Measurements from ENCODE around the gene GTPBP4.
"Not testable (repeated sequence)": the region's sequence is repeated elsewhere in the genome, so short reads cannot be mapped to it uniquely, and the experiment has no call there.

GTPBP4 gene

DNA sequence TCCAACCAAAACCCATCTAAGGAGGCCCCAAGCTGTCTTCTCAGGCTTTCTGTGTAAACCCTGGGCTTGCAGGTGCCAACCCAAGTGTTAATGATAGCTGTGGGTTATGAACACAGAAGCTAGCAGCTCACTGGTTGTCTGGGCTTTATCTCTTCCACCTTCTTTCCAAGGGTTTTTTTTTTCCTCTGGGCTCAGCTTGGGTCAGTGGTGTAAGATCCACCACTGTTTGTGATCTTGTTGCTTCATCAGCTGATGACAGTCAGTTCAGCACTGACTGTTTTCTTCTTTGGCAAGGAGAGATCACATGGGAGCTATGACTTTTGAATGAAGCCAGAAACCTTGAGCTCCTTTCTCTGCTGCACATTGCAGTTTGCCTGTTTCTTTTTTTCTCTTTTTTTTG is 4.6 kb downstream of the GTPBP4 start:
- DNase-seq: no peak

DNA sequence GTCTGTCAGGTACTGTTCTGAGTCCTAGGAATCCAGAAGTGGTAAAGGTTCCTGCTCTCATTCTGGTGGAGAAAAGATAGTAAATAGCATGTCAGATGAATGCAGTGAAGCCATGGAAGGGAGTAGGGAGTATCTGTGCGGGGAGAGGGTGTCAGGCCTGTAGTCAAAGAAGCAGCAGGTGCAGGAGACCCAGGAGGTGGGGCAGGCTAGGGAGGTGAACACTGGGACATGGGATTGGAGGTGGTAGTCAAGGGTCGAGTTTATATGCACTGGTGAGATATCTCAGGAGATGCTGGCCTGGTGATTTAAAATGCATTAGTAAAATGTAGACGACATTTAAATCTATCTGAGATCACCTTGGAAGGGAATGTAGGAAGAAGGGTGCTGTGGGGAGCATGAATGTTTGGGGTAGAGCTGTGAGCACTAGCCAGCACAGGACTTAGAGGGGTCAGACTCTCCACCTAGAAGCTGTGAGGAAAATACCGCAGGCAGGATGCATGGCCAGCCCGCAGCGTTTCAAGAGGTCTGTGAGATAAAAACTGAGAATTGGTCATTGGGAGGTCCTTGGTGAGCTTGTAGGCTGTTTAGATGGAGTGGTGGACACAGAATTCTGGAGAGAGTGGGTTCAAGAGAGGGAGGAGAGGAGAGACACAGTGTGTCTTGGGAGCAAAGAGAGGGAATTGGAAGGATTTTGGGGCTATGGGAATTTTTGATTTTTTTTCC is 6.8 kb downstream of the GTPBP4 start:
- DNase-seq: no peak

DNA sequence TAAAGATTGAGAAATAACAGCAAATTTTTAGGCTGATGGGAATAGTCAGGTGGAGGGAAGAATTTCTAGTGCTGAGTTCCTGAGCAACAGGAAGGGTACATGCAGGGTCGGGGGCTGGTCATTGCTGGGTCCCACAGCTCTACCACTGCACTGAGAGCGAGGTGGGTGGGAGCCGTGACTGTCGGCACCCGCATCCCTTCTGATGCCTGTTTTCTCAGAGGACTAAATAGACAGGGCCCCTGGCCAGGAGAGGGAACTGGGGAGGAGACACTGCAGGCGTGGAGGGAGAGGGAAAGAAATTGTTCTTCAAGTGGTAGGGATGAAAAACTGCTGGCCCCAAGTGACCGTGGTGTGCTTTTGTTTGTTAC is 7.3 kb downstream of the GTPBP4 start:
- no peak for DNase-seq

DNA sequence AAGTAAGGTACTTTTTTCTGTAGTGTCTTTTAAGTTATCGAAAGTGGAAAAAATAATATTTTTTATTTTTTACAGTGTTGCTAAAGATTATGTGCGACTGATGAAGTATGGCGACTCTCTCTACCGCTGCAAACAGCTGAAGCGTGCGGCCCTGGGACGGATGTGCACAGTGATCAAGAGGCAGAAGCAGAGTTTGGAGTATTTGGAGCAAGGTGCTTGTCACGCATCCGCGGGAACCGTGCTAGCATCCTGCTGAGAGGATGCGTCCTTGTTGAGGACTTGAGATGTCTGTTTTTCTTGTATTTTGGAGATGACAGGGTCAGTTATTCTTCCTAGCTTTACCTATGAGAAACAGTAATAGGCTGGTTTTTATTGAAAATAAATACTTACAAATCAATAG is 7.8 kb downstream of the GTPBP4 start:
- no peak for DNase-seq

DNA sequence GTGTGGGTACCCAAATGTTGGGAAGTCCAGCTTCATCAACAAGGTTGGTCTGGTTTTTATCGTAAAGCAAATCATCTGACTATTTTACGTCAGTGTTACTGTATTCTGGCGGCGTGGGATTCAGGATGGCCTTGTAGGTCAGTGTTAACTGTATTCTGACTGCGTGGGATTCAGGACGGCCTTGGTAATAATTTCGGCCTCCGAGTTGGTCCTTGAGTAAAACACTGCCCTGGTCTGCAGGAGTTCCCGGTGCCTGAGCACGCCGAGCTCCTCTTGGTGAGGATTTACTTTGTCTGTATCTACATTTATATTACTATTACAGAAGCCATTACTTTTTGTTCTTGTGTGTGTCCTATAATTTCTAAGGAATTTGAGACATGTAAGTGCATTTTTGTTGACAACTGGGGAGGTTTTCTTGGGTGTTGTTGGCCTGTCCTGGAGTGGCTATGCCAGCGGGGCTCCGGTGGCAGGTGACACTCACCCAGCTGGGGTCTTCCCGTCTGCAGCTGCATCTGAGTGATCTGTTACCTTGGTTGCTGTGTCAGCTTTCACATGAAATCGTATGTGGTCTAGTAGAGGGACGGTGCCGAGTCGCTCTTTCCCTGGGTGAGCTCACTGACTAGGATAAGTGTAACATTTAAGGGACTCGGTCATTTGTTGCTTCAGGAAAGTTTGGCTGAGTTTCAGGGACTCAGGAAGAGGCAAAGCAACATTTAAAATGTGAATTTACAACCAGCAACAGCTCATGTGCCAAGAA is 9.2 kb downstream of the GTPBP4 start:
- DNase-seq: no peak

DNA sequence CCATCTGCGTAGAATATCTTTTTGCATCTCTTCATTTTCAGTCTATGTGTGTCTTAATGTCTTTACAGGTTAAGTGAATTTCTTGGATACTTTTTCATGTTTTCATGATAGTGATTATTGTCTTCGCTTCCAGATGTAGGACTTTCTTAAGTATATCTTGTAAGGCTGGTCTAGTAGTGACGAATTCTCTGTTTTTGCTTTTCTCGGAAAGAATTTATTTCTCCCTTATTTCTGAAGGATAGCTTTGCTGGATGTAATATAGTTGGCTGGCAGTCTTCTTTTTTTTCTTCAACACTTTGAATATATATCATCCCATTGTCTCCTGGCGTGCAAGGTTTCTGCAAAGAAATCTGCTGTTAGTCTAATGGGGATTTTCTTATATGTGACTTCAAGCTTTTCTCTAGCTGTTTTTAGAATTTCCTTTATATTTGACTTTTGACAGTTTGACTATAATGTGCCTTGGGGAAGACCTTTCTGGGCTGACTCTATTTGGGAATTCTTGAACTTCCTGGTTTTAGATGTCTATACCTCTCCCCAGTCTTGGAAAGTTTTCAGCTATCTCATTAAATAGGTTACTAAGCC is 14.3 kb downstream of the GTPBP4 start:
- no peak for DNase-seq

DNA sequence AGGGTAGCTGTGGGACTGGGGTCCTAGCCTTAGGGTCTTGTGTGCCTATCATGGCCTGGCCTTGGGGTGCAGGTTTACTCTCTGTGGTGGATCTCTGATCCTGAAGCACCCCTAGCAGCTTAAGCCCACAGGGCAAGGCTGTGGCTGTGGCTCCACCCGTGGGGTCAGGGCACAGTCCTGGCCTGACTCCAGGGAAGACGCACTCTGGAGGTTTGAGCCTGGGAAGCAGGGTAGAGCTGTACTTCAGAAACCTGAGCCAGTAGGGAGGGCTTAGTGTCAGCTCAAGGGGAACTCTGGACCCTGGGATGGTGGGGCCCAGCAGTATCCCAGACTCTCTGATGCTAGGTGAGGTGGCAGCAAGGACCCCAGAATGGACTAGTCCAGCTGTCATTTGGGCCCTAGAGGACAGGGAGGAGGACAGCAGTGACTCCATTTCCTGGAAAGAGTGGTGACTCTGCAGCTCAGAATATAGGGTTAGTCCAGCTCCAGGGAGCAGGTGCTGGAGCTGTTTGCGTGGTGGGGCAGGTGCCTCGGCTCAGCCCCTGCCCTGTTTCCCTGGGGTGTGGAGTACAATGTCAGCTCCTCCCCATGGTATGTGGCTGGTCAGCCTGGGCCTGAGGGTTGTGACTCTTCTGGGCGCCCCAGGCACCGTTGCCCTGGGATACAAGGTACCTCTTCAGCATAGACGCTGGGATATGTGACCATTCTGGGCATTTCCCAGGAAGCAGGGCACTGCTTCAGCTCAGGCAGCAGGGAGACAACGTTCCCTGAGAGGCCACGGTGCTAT is 15.8 kb downstream of the GTPBP4 start:
- no peak for DNase-seq

DNA sequence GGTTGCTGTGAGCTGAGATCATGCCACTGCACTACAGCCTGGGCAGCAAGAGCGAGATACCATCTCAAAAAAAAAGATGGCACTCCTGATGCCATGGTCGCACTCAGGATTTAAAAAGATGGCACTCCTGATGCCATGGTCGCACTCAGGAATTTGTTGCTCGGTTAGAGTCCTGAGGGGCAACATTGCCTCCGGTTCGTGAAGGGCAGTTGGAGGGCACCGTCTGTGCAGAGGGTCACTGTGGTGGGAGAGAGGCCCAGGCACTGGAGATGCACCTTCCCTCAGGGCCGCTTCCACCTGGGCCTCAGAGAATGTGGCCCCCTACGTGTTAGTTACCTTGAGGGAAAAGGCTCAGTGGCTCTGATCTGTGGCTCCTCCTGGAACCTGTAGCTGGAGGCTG is 18.3 kb downstream of the GTPBP4 start:
- no peak for DNase-seq

DNA sequence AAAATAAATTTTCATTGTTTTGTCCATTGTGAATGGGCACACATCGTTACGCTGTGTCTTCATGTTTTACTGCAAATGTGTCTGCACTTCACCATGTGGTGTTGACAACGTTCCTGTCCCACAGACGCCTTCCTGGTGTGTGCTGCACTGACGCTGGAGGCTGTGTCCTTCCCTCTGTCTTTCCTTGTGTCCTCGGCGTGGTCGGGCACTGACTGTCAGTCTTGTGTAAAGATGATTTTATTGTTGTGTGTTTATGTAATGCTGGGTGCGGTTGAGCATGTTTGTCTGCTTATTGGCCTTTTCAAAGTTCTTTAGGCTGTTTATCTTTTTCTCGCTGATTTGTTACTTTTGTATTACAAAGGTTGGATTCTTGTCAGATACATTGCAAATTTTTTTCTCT is 19.3 kb downstream of the GTPBP4 start:
- DNase-seq: no peak

DNA sequence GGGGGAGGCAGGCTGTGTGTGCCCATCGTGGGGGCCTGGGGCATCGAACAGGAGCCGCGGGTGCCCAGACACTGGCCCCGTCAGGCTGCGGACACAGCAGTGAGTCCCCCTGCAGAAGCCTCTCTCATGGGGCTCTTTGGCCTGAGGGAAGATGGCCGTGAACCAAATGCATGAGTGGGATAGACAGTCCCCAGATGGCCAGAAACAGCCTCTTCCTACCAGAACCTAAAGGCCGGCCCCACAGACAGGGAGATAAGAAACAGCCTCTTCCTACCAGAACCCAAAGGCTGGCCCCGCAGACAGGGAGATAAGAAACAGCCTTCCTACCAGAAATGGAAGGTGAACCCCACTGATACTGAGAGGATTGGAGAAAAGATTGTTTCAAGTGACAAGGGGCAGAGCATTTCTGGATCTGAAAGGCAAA is 20.8 kb downstream of the GTPBP4 start:
- DNase-seq: no peak

DNA sequence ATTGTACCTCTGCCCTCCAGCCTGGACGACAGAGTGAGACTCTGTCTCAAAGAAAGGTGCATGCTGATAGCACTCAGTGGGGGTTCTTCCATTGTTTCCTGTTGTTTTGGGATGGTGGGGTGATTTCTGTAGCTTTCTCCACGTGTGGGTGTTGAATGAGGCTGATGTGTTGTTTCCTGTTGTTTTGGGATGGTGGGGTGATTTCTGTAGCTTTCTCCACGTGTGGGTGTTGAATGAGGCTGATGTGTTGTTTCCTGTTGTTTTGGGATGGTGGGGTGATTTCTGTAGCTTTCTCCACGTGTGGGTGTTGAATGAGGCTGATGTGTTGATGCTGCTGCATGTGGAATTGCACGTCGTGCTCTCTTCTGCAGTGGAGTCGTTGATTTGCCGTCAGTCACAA is 21.7 kb downstream of the GTPBP4 start:
- DNase-seq: not testable (repeated sequence)

DNA sequence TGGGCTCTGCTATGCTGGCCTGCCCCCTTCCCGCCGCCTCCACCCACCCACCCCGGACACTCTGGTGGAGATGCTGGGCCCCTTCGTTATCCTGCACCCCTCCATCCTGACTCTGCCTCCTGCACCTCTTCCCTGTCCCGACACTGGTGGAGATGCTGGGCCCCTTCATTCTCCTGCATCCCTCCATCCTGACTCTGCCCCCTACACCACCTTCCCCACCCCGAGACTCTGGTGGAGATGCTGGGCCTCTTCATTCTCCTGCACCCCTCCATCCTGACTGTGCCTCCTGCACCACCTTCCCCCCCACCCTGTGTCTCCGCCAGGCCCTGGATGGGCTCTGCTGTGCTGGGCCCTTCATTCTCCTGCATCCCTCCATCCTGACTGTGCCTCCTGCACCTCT is 22.5 kb downstream of the GTPBP4 start:
- no peak for DNase-seq

DNA sequence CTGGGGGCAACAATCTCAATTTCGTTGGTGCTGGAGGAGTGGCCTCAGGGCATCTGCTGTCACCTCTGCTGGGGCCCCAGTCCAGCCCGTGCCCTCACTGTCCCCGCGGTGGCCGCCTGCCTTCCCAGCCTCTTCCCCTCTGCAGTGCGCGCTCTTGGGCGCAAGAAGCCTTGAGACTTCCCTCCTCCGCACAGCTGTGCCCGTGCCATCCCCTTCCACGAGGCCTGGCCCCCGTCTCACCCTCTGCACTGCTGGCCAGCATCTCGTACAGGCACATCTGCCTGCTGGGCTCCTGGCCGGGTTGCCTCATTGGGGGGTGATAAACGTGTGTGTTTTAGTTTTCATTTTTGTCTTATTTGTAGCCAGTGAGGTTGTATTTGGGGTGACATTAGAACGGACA is 23.5 kb downstream of the GTPBP4 start:
- DNase-seq: no peak

DNA sequence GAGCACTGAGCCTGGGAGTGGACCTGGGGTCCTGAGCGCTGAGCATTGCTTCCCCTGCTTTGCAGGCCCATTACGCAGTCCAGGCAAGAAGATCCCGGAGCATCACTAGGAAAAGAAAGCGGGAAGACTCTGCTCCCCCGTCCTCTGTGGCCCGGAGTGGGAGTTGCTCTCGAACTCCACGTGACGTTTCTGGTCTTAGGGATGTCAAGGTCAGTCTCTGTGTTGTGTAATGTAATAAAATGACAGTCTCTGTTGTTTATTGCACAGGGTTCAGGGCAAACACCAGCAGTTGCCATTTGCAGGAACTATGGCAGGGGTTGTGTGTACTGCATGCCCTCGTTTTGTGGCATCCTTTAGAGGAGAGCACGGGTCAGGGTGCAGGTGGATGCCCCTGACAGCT is 27.5 kb downstream of the GTPBP4 start:
- no peak for DNase-seq

DNA sequence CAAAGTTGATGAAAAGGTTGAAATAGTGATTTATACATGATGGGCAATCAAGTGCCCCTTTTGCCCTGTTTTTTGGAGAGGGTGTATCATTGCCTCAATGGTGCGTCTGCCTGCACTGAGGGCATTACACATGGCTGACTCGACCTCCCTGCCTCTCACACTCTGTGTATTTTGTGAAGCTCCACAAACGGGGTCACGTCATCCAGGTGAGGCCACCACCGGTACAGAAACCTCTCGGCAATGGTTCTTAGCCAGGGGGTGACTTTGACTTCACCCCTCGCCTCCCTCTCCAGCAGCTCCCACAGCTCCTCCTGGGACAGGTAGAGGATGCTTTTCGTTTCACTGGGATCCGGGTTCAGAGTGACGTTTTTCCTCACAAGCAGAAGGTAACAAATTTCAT is 31.1 kb downstream of the GTPBP4 start:
- no peak for DNase-seq

DNA sequence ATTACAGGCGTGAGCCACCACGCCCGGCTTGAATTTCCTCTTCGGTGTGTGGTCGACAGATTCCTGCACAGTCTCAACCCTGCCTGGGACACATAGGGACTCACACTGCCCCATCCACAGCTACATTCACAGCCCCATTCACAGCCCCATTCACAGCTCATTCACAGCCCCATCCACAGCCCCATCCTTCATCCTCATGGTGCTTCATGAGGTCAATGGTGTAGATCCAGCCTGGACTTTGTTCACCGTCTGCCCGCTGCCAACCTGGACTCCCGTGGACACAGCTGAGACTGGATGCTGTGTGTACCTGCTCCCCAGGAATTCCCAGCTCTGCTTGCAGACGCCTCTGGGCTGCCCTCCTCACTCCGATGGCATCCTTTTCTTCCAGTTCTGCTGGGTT is 32.2 kb downstream of the GTPBP4 start:
- DNase-seq: no peak

DNA sequence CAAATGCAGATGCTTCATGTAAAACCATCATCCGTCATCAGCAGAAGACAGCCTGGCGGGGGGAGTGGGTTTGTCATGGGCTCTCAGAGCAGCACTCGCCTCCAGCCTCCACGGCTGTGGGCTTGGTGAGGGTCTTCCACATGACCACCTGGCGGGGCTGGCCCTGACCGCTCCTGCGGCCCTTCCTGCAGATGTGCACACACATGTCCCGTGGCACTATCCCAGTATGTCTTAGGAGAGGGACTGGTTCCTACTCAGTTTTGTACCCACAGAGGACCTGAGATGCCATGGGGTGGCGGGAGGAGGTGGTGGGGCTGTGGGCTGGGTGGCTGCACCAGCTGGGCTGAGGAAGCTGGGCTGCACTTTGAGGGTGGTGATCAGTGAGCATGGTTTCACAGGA is 32.7 kb downstream of the GTPBP4 start:
- DNase-seq: no peak

DNA sequence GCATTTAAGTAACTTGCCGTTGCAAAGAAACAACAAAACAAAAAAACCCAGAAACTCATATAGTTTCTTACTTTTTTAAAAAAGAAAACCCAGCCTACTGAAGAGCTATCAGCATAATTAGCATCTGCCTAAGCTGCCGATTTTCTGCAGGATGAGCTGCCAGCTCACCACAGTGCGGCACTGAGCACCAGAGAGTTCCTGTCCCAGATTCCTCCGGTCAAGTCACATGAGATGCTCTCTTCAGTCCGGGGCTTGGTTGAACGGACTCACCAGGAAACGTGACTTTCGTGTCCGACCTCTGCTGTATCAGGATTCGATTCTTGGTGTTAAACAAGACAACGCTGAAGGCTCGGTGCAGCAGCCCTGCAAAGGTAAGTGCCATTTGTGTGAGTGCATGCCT is 34.2 kb downstream of the GTPBP4 start:
- DNase-seq: no peak

DNA sequence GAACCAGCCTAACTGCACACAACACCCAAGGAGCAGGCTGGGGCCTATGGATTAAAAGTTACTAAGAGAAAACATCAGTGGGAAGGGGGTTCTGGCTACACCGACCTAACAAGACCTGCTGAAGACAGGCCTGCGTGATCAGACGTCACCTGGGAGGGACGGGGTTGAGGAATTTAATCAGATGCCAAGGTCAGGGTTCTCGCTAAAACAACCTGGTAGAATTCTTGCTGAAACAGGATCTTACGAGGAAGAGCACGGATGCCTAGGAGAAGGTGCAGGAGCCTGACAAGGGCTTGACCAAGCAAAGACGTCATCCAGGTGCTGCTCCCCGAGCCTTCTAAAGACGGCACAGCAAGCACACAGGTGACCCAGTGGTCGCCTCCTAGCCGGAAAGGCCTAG is 35.9 kb downstream of the GTPBP4 start:
- no peak for DNase-seq

DNA sequence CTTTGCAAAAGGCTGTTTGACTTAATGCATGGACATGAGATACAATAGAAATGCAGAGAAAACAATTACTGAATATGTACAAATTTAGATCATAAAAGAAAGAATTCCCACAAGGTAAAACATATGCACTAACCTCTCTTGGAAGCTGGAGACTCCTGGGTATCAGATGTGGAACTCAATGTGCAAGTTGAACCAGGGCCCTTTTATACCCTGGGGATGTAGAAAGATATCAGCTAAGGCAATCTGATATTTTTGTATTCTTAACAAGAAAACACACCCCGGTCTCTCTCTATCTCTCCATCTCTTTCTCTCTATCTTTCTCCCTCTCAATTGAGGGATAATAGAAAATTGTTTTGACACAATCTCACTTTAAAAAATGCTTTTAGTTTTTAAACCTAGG is 37.4 kb downstream of the GTPBP4 start, which contains the start of gene IDI2:
Gene IDI2 (minus strand): TSS at position 177 of the 400 bp plus-strand sequence. CDS start 1,136 bp downstream, outside the sequence.
- no peak for DNase-seq

DNA sequence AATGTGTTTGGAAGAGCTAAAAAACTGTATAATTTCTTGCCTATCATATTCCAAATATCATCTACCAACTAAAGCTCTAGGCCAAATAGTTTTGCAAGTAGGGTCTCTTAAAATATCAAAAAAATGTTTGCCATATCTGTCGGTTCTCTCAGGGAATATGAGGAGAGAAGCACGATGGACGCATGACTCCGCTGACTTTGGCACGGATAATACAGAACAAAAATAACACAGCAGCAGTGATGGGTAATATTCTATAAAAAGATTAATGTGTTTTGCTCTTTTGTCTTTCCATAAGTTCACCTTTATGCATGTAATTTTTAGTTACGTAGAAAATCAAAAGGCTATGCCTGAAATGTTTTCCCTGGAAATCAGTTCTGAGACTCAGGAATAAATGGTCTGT is 38.3 kb downstream of the GTPBP4 start:
- no peak for DNase-seq

DNA sequence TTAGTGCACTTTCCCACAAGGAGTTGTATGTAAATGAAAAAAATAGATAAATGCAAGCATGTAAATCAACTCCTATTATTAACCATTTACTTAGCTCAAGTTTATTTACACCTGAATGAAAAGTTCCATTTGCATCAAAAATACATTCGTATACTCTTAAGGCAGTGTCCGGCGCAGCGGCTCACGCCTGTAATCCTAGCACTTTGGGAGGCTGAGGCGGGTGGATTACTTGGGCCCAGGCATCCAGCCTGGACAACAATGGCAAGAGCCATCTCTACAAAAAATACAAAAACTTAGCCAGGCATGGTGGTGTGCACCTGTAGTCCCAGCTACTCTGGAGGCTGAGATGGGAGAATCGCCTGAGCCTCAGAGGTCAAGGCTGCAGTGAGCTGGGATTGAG is 41.6 kb downstream of the GTPBP4 start:
- DNase-seq: no peak

DNA sequence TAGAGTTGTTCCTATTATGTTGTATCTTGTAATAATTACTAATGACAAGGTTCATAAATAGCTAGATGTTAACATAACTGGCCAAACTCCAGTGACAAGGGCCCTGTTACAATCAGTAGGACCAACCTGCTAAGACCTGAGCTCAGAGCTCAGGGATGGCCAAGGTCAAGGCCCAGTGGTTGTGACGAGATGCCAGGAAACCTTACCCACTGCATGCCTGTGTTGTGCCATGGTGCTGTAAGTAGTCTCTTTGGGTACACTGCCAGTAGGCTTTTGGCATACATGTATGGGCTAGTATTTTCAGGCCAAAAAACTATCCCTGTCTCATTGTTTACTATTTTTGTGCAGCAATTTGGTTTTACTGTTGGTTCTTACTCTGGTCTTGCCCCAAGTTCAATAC is 45.4 kb downstream of the GTPBP4 start:
- DNase-seq: no peak

DNA sequence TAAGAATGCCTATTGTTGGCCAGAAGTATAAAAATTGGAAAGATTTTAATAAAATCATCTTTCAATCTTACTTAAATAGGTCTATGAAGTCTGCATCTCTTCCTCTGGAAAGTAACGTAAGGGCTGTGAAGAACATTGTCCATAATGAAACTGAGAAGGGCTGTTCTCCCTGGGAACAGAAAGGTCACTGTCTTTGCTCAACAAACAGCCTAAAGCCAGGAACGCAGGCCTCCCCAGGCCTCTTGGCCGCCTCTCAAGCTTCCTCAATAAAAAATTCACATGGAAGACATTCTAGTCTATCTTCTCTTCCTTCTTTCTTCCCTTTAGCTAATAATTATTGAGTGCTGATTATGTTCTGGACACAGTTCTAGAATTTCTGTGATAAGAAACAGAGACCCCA is 46.5 kb downstream of the GTPBP4 start:
- DNase-seq: no peak

Data from activated CD4-positive, alpha-beta T cell treated with anti-CD3 and anti-CD28 coated beads, Interleukin-2, amount 50 U/mL, for 4 hours (primary cell).